HepG2 (cell line): ENCODE data around the gene SP9. TPM values are rescaled to one million over a fixed set of nuclear protein-coding genes. Genes with fewer than 3 reads are reported as not detected.

ENCODE experiments used
- DR1 ChIP-seq: sonication (generic); formaldehyde crosslinking; IDR thresholded peaks from 2 replicates; pipeline ENCODE4 v1.8.0; 2021; ENCODE audit warnings: mild to moderate bottlenecking, missing genetic modification reagents, inconsistent platforms
- FIP1L1 ChIP-seq: fragments of 200-400 bp; formaldehyde crosslinking; IDR thresholded peaks from 2 replicates; pipeline ENCODE4 v1.6.1; 2018; ENCODE audit warnings: low read depth, mild to moderate bottlenecking, low read length, moderate library complexity, borderline replicate concordance; ENCODE audit not compliant: insufficient read depth
- FOXO1 ChIP-seq: sonication (generic); formaldehyde crosslinking; IDR thresholded peaks from 2 replicates; pipeline ENCODE4 v1.4.0; 2020; ENCODE audit warnings: missing genetic modification reagents
- HOXA9 ChIP-seq: sonication (generic); formaldehyde crosslinking; IDR thresholded peaks from 2 replicates; pipeline ENCODE4 v1.8.1; 2022; ENCODE audit warnings: missing genetic modification reagents, mild to moderate bottlenecking, moderate library complexity, borderline replicate concordance
- NFRKB ChIP-seq: fragments of 450-650 bp; IDR thresholded peaks from 2 replicates; pipeline ENCODE4 v1.6.1; 2017
- PAWR ChIP-seq: sonication (generic); formaldehyde crosslinking; IDR thresholded peaks from 2 replicates; pipeline ENCODE4 v1.4.0; 2020; ENCODE audit warnings: missing genetic modification reagents, mild to moderate bottlenecking, borderline replicate concordance
- SSRP1 ChIP-seq: IDR thresholded peaks from 2 replicates; pipeline ENCODE4 v1.6.1; 2016; ENCODE audit warnings: control low read depth
- ZBTB3 ChIP-seq: sonication (generic); formaldehyde crosslinking; IDR thresholded peaks from 2 replicates; pipeline ENCODE4 v1.4.0; 2020; ENCODE audit warnings: low read depth, mild to moderate bottlenecking, moderate library complexity, missing genetic modification reagents, borderline replicate concordance
- ZNF30 ChIP-seq: sonication (generic); formaldehyde crosslinking; IDR thresholded peaks from 2 replicates; pipeline ENCODE4 v1.5.0; 2020; ENCODE audit warnings: mild to moderate bottlenecking, missing genetic modification reagents
- ZNF337 ChIP-seq: sonication (generic); formaldehyde crosslinking; IDR thresholded peaks from 2 replicates; pipeline ENCODE4 v1.5.1; 2020; ENCODE audit warnings: missing genetic modification reagents, low read depth, mild to moderate bottlenecking, borderline replicate concordance
- ZNF367 ChIP-seq: sonication (generic); formaldehyde crosslinking; IDR thresholded peaks from 2 replicates; pipeline ENCODE4 v1.4.0; 2020; ENCODE audit warnings: missing genetic modification reagents, borderline replicate concordance
- ZNF562 ChIP-seq: sonication (generic); formaldehyde crosslinking; IDR thresholded peaks from 2 replicates; pipeline ENCODE4 v1.8.0; 2022; ENCODE audit warnings: missing genetic modification reagents, borderline replicate concordance
- ZNF775 ChIP-seq: sonication (generic); formaldehyde crosslinking; IDR thresholded peaks from 2 replicates; pipeline ENCODE4 v1.4.0; 2020; ENCODE audit warnings: missing genetic modification reagents, mild to moderate bottlenecking, moderate library complexity, borderline replicate concordance
- ZNF781 ChIP-seq: sonication (generic); formaldehyde crosslinking; IDR thresholded peaks from 2 replicates; pipeline ENCODE4 v1.5.1; 2020; ENCODE audit warnings: borderline replicate concordance, mild to moderate bottlenecking, missing genetic modification reagents; ENCODE audit errors: not compliant biosample characterization
- ZSCAN29 ChIP-seq: sonication (generic); formaldehyde crosslinking; conservative IDR thresholded peaks from 2 replicates; pipeline ENCODE4 v1.4.0; 2020; ENCODE audit warnings: mild to moderate bottlenecking, missing genetic modification reagents
- polyA plus RNA-seq, 8 experiments: library from polyadenylated mRNA; depleted of rRNA in 3 of 8; stranded (reverse) in 7 of 8; unstranded in 1 of 8; fragments of >200 nt; fragmentation: Illumina TruSeq in 4 of 8; extraction: Trizol in 4 of 8; gene quantifications; 2 replicates each; pipeline versions ENCODE4 v1.2.1 to v1.2.3, GENCODE V29; 2011 to 2016; ENCODE audit warnings: low read depth in 4 of 8, missing spikeins in 1 of 8, mixed read lengths in 1 of 8; ENCODE audit not compliant: insufficient read depth in 1 of 8
- total RNA-seq, 5 experiments: library from RNA; depleted of rRNA; stranded (reverse); fragments of >200 nt; fragmentation: Illumina TruSeq; extraction: Trizol; gene quantifications; 2 replicates each; pipeline ENCODE4 v1.2.3, GENCODE V29; 2016; ENCODE audit warnings: low read depth in 1 of 5
- TF ChIP-seq, protein P1 (sequence below): IDR thresholded peaks from 2 replicates; pipeline ENCODE4 v1.6.1; 2016; ENCODE audit warnings: missing compliant biosample characterization, missing genetic modification reagents, borderline replicate concordance
- TF ChIP-seq, protein P2 (sequence below): sonication (generic); formaldehyde crosslinking; IDR thresholded peaks from 2 replicates; pipeline ENCODE4 v1.5.1; 2020; ENCODE audit warnings: missing genetic modification reagents, mild to moderate bottlenecking, borderline replicate concordance
- TF ChIP-seq, protein P3 (sequence below), 2 experiments: sonication (generic) in 1 of 2; formaldehyde crosslinking in 1 of 2; IDR thresholded peaks; 2 replicates each; pipeline versions ENCODE4 v1.4.0 to v1.6.1; 2016 to 2020; ENCODE audit warnings: borderline replicate concordance in 1 of 2, low read depth in 1 of 2, mild to moderate bottlenecking in 1 of 2, missing genetic modification reagents in 1 of 2
- TF ChIP-seq, protein P4 (sequence below): sonication (generic); formaldehyde crosslinking; IDR thresholded peaks from 2 replicates; pipeline ENCODE4 v1.8.1; 2022; ENCODE audit warnings: mild to moderate bottlenecking, missing genetic modification reagents

The SP9 gene
- total and polyA plus RNA-seq, 2 of the 13 experiments (the other 11 are each of a cell fraction or from before 2014, with no cell fraction given): not detected

GRCh38 chr2:174341293-174341994, 6.7 kb downstream of the SP9 start (continued):
- TF ChIP-seq HOXA9 (no peak), ZNF337 (no peak), ZNF367 (CRISPR knock-in tag) (no peak), DR1 (CRISPR knock-in tag) (no peak), SSRP1 (CRISPR knock-in tag) (no peak), ZNF562 (CRISPR knock-in tag) (no peak), FOXO1 (CRISPR knock-in tag) (0 out of 2 replicates have a peak, but pooled peaks have one; percentile 47), PAWR (no peak), ZSCAN29 (CRISPR knock-in tag) (0 out of 2 replicates have a peak, but pooled peaks have one; percentile 67), ZBTB3 (CRISPR knock-in tag) (0 out of 2 replicates have a peak, but pooled peaks have one; percentile 48), FIP1L1 (no peak), ZNF775 (no peak), ZNF30 (no peak), ZNF781 (CRISPR knock-in tag) (peak; percentile 46), NFRKB (no peak)
- TF ChIP-seq, protein P1, sequence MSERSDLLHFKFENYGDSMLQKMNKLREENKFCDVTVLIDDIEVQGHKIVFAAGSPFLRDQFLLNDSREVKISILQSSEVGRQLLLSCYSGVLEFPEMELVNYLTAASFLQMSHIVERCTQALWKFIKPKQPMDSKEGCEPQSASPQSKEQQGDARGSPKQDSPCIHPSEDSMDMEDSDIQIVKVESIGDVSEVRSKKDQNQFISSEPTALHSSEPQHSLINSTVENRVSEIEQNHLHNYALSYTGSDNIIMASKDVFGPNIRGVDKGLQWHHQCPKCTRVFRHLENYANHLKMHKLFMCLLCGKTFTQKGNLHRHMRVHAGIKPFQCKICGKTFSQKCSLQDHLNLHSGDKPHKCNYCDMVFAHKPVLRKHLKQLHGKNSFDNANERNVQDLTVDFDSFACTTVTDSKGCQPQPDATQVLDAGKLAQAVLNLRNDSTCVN (CRISPR knock-in tag): peak; percentile 45; the same call in 1 of the 2 replicates
- TF ChIP-seq, protein P2, sequence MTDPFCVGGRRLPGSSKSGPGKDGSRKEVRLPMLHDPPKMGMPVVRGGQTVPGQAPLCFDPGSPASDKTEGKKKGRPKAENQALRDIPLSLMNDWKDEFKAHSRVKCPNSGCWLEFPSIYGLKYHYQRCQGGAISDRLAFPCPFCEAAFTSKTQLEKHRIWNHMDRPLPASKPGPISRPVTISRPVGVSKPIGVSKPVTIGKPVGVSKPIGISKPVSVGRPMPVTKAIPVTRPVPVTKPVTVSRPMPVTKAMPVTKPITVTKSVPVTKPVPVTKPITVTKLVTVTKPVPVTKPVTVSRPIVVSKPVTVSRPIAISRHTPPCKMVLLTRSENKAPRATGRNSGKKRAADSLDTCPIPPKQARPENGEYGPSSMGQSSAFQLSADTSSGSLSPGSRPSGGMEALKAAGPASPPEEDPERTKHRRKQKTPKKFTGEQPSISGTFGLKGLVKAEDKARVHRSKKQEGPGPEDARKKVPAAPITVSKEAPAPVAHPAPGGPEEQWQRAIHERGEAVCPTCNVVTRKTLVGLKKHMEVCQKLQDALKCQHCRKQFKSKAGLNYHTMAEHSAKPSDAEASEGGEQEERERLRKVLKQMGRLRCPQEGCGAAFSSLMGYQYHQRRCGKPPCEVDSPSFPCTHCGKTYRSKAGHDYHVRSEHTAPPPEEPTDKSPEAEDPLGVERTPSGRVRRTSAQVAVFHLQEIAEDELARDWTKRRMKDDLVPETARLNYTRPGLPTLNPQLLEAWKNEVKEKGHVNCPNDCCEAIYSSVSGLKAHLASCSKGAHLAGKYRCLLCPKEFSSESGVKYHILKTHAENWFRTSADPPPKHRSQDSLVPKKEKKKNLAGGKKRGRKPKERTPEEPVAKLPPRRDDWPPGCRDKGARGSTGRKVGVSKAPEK (CRISPR knock-in tag): peak; percentile 95
- TF ChIP-seq, protein P3, sequence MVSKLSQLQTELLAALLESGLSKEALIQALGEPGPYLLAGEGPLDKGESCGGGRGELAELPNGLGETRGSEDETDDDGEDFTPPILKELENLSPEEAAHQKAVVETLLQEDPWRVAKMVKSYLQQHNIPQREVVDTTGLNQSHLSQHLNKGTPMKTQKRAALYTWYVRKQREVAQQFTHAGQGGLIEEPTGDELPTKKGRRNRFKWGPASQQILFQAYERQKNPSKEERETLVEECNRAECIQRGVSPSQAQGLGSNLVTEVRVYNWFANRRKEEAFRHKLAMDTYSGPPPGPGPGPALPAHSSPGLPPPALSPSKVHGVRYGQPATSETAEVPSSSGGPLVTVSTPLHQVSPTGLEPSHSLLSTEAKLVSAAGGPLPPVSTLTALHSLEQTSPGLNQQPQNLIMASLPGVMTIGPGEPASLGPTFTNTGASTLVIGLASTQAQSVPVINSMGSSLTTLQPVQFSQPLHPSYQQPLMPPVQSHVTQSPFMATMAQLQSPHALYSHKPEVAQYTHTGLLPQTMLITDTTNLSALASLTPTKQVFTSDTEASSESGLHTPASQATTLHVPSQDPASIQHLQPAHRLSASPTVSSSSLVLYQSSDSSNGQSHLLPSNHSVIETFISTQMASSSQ (IDR thresholded peaks at IDR 0.05; ENCODE audit: low read depth): no peak
- TF ChIP-seq, protein P3 (CRISPR knock-in tag; IDR thresholded peaks at IDR 0.05; ENCODE audit: borderline replicate concordance): no peak; the same call in 1 of the 2 replicates
- TF ChIP-seq, protein P4, sequence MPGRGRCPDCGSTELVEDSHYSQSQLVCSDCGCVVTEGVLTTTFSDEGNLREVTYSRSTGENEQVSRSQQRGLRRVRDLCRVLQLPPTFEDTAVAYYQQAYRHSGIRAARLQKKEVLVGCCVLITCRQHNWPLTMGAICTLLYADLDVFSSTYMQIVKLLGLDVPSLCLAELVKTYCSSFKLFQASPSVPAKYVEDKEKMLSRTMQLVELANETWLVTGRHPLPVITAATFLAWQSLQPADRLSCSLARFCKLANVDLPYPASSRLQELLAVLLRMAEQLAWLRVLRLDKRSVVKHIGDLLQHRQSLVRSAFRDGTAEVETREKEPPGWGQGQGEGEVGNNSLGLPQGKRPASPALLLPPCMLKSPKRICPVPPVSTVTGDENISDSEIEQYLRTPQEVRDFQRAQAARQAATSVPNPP: no peak
